ENCODE results near the gene TNFRSF11A.
A peak's percentile ranks its signal among the peaks of the same experiment; 100 is the strongest.

TNFRSF11A gene

GRCh38 chr18:62329691-62330454 is 4.8 kb downstream of the TNFRSF11A start:
- no peak overlapping the region for H3K4me3 ChIP-seq (ENCODE audit: low read length)
- no peak for TF ChIP-seq CTCF (IDR thresholded peaks at IDR 0.05; ENCODE audit: insufficient read depth, low read depth, low read length, missing control alignments)
- peak; percentile 47 for DNase-seq (ENCODE audit: low read depth)

- H3K4me3 ChIP-seq (ENCODE audit: low read length): no peak overlapping the region
- TF ChIP-seq CTCF (IDR thresholded peaks at IDR 0.05; ENCODE audit: insufficient read depth, low read depth, low read length, missing control alignments): no peak
- DNase-seq (ENCODE audit: low read depth): no peak
These were observed 5.5 kb downstream of the TNFRSF11A start for GRCh38 chr18:62330650-62331049.

- no peak for TF ChIP-seq CTCF (IDR thresholded peaks at IDR 0.05; ENCODE audit: insufficient read depth, low read depth, low read length, missing control alignments)
- H3K4me3 ChIP-seq (ENCODE audit: low read length): no peak overlapping the region
- DNase-seq (ENCODE audit: low read depth): no peak
These were observed 6.7 kb downstream of the TNFRSF11A start for GRCh38 chr18:62331581-62332356.

GRCh38 chr18:62332431-62332830 is 7.3 kb downstream of the TNFRSF11A start:
- H3K4me3 ChIP-seq (ENCODE audit: low read length): no peak overlapping the region
- DNase-seq (ENCODE audit: low read depth): no peak
- TF ChIP-seq CTCF (IDR thresholded peaks at IDR 0.05; ENCODE audit: insufficient read depth, low read depth, low read length, missing control alignments): no peak

- DNase-seq (ENCODE audit: low read depth): no peak
- H3K4me3 ChIP-seq (ENCODE audit: low read length): no peak overlapping the region
- no peak for TF ChIP-seq CTCF (IDR thresholded peaks at IDR 0.05; ENCODE audit: insufficient read depth, low read depth, low read length, missing control alignments)
These were observed 8.0 kb downstream of the TNFRSF11A start for GRCh38 chr18:62332964-62333695.

- H3K4me3 ChIP-seq (ENCODE audit: low read length): no peak overlapping the region
- no peak for TF ChIP-seq CTCF (IDR thresholded peaks at IDR 0.05; ENCODE audit: insufficient read depth, low read depth, low read length, missing control alignments)
- DNase-seq (ENCODE audit: low read depth): peak; percentile 84
These were observed 9.0 kb downstream of the TNFRSF11A start for GRCh38 chr18:62334120-62334519.

Data from epithelial cell of esophagus (primary cell).